Gastrocnemius medialis (tissue), 4 donors: ENCODE results near the gene ARHGAP30. TPM values are rescaled to one million over a fixed set of nuclear protein-coding genes. Genes with fewer than 3 reads are reported as not detected.
"Not testable (repeated sequence)": the region's sequence is repeated elsewhere in the genome, so short reads cannot be mapped to it uniquely, and the experiment has no call there.

ENCODE experiments used
- ATAC-seq, 2 donors: fragments of 150-250 bp; one replicate each; pipeline ENCODE4 v1.9.1; 2016
- DNase-seq, 2 donors: peaks; one replicate each; pipeline ENCODE4 v3.0.0-alpha.2; 2019
- H3K27ac ChIP-seq, 4 donors: fragments of 200-600 bp; sonication (generic); 1 replicate in 1 of 4; 2 replicates in 3 of 4; pipeline ENCODE4 v1.5.1; 2016 to 2018; ENCODE audit warnings: mild to moderate bottlenecking in 2 of 4, moderate library complexity in 1 of 4
- H3K27me3 ChIP-seq, 3 donors: fragments of 200-600 bp; sonication (generic) in 2 of 3; 1 replicate in 1 of 3; 2 replicates in 2 of 3; pipeline versions ENCODE4 v1.5.1 to v1.6.0; 2016 to 2019; ENCODE audit warnings: mild to moderate bottlenecking in 1 of 3, moderate library complexity in 1 of 3
- H3K36me3 ChIP-seq, 2 donors: fragments of 200-600 bp; sonication (generic) in 1 of 2; one replicate each; pipeline ENCODE4 v1.5.1; 2017 to 2018
- H3K4me1 ChIP-seq, 2 donors: fragments of 200-600 bp; sonication (generic) in 1 of 2; one replicate each; pipeline ENCODE4 v1.5.1; 2016 to 2017; ENCODE audit warnings: mild to moderate bottlenecking in 2 of 2
- H3K4me3 ChIP-seq, 4 donors: fragments of 200-600 bp; sonication (generic) in 3 of 4; 1 replicate in 1 of 4; 2 replicates in 3 of 4; pipeline ENCODE4 v1.5.1; 2016 to 2019; ENCODE audit warnings: mild to moderate bottlenecking in 2 of 4
- H3K9me3 ChIP-seq, 3 donors: fragments of 200-600 bp; sonication (generic) in 2 of 3; 1 replicate in 1 of 3; 2 replicates in 2 of 3; pipeline ENCODE4 v1.5.1; 2016 to 2019
- POLR2A ChIP-seq, 2 donors: fragments of 450-650 bp; IDR thresholded peaks; one replicate each; pipeline ENCODE4 v1.6.1; 2017; ENCODE audit warnings: antibody characterized with exemption in 2 of 2, mild to moderate bottlenecking in 2 of 2, moderate library complexity in 2 of 2
- in situ Hi-C, 4 donors: fragments of 200-750 bp; cut with MboI; loops; one replicate each; pipeline versions ENCODE4 v1.15.0 to v1.8.0; 2017; ENCODE audit warnings: low sequenced_read_pairs in 4 of 4
- intact Hi-C: fragments of 100-400 bp; cut with DNase I; formaldehyde crosslinking; loops from one replicate; pipeline ENCODE4 v1.15.1; 2023; ENCODE audit warnings: low total_unique reads
- total RNA-seq, 4 donors: library from RNA; depleted of rRNA; stranded (reverse); fragments of >200 nt; gene quantifications; one replicate each; pipeline versions ENCODE4 v1.1.0 to v1.2.3, GENCODE V29; 2016
- TF ChIP-seq, protein P1 (sequence below), 5 experiments: fragments of 450-650 bp in 3 of 5; fragments of 200-600 bp in 2 of 5; sonication (generic) in 2 of 5; IDR thresholded peaks in 4 of 5; conservative IDR thresholded peaks in 1 of 5; 1 replicate in 4 of 5; 2 replicates in 1 of 5; pipeline ENCODE4 v1.5.1; 2016 to 2019; ENCODE audit warnings: antibody characterized with exemption in 5 of 5, mild to moderate bottlenecking in 3 of 5, moderate library complexity in 3 of 5

The ARHGAP30 gene
- total RNA-seq, 4 donors from 2014 or later: 0.61 to 1.6 (median 1.0) TPM

DNA sequence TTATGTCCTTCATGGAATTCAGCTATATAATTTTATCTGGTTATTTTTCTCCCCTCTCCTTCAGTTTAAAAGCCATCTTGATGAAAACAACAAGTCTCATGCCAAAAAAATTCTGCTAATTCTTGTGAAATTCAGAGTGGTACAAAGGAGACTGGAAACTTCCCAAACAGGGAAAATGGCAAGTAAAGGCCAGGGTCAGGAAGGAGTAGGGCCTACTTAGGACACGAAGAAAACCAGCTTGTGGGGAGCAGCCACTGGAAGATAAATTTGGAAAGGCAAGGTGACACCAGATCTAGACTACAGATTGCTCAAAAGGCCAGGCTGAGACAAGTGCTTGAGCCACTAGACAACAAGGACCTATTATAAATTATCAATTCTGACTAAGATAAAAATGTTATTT is 37.3 kb downstream of the ARHGAP30 start:
- H3K27ac ChIP-seq: no peak overlapping the region
- ATAC-seq (no peak), DNase-seq (no peak)
- H3K27me3 ChIP-seq: no peaks in the 10 kb centered on the region
- in situ Hi-C loops (no loop called here), intact Hi-C loops (no loop called here)
- H3K9me3 ChIP-seq: no peaks in the 10 kb centered on the region
- H3K36me3 ChIP-seq: no peaks in the 10 kb centered on the region
- H3K4me1 ChIP-seq: no peaks in the 10 kb centered on the region
- H3K4me3 ChIP-seq: no peak overlapping the region
- no peak for TF ChIP-seq POLR2A (IDR thresholded peaks at IDR 0.05)
- TF ChIP-seq, protein P1, sequence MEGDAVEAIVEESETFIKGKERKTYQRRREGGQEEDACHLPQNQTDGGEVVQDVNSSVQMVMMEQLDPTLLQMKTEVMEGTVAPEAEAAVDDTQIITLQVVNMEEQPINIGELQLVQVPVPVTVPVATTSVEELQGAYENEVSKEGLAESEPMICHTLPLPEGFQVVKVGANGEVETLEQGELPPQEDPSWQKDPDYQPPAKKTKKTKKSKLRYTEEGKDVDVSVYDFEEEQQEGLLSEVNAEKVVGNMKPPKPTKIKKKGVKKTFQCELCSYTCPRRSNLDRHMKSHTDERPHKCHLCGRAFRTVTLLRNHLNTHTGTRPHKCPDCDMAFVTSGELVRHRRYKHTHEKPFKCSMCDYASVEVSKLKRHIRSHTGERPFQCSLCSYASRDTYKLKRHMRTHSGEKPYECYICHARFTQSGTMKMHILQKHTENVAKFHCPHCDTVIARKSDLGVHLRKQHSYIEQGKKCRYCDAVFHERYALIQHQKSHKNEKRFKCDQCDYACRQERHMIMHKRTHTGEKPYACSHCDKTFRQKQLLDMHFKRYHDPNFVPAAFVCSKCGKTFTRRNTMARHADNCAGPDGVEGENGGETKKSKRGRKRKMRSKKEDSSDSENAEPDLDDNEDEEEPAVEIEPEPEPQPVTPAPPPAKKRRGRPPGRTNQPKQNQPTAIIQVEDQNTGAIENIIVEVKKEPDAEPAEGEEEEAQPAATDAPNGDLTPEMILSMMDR (IDR thresholded peaks at IDR 0.05 in 4 of 5, conservative IDR thresholded peaks at IDR 0.05 in 1 of 5): no peak

DNA sequence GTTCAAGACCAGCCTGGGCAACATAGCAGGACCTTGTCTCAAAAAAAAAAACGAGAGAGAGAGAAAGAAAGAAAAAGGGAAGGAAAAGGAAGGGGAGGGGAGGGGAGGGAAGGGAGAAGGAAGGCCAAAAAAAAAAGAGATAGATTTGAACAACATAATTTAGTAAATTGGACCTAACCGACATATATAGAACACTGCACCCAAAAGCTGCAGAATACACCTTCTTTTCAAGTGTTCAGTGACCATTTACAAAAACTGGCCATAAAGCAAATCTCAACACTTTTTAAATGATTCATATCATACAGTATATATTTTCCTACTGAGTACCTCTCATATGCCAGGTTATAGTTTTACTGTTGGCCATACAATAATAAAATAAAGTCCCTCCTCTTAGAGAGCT is 37.8 kb downstream of the ARHGAP30 start:
- Histone ChIP-seq H3K27ac (no peak overlapping the region), H3K27me3 (no peaks in the 10 kb centered on the region), H3K4me3 (no peak overlapping the region), H3K9me3 (no peaks in the 10 kb centered on the region), H3K4me1 (no peaks in the 10 kb centered on the region), H3K36me3 (no peaks in the 10 kb centered on the region)
- intact Hi-C loops: no loop called here
- ATAC-seq: no peak
- DNase-seq: no peak
- TF ChIP-seq, protein P1 (IDR thresholded peaks at IDR 0.05 in 4 of 5, conservative IDR thresholded peaks at IDR 0.05 in 1 of 5): no peak
- TF ChIP-seq POLR2A (IDR thresholded peaks at IDR 0.05): no peak
- in situ Hi-C loops: no loop called here

DNA sequence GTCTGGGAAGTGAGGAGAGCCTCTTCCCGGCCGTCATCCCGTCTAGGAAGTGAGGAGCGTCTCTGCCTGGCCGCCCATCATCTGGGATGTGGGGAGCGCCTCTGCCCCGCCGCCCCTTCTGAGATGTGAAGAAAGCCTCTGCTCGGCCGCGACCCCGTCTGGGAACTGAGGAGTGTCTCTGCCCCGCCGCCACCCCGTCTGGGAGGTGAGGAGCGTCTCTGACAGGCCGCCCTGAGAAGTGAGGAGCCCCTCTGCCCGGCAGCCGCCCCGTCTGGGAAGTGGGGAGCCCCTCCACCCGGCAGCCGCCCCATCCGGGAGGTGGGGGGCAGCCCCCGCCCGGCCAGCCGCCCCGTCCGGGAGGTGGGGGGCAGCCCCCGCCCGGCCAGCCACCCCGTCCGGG is 40.2 kb downstream of the ARHGAP30 start:
- intact Hi-C loops, H3K4me3 ChIP-seq, H3K36me3 ChIP-seq, H3K9me3 ChIP-seq, H3K27me3 ChIP-seq, in situ Hi-C loops, H3K4me1 ChIP-seq, H3K27ac ChIP-seq, DNase-seq, ATAC-seq: not testable (repeated sequence)

DNA sequence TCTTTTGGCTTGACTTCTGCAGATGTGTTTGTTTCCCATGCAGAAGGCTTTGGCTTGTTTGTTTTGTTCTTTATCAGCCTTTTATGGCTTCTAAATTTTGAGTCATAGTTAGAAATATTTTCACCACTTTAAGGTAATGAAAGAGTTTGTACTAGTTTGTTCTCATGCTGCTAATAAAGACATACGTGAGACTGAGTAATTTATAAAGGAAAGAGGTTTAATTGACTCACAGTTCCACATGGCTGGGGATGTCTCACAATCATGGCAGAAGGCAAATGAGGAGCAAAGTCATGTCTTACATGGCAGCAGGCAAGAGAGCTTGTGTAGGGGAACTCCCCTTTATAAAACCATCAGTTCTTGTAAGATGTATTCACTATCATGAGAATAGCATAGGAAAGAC is 42.7 kb downstream of the ARHGAP30 start:
- H3K27ac ChIP-seq, H3K36me3 ChIP-seq, H3K4me1 ChIP-seq, in situ Hi-C loops, H3K27me3 ChIP-seq, DNase-seq, intact Hi-C loops, ATAC-seq, H3K4me3 ChIP-seq, H3K9me3 ChIP-seq: not testable (repeated sequence)

DNA sequence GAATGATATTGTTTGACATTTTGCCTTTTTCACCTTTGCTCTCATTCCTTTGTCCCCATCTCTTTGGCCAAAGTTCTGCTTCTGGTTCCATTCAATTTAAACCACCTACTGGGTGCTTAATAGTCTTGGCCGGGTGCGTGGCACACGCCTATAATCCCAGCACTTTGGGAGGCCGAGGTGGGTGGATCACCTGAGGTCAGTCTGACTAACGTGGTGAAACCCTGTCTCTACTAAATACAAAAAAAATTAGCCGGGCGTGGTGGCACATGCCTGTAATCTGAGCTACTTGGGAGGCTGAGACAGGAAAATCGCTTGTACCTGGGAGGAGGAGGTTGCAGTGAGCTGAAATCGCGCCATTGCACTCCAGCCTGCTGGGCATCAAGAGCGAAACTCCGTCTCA is 47.3 kb downstream of the ARHGAP30 start:
- intact Hi-C loops, DNase-seq, H3K9me3 ChIP-seq, H3K4me3 ChIP-seq, in situ Hi-C loops, ATAC-seq, H3K27ac ChIP-seq, H3K36me3 ChIP-seq: not testable (repeated sequence)
- H3K27me3 ChIP-seq: peaks cover 0 to 33% (median 8%) of the 10 kb centered on the region in 3 donors
- peaks cover 0 to 12% of the 10 kb centered on the region in 2 donors for H3K4me1 ChIP-seq

DNA sequence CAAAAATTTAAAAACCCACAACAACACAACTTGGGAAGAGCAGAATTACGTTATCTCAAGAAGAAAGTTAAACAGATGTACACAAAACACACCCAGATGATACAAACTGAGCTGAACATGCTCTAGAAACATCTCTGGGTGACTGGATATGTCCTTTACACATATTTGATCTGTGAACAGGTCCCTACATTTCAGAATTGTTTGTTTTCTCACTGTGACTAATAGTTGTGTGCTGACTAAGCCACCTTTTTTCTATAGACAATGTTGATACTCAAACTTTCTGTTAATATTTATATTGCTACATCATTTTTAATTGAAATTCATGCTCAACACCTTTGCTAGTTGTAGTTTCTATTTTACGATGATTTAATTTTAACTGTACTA is 47.7 kb downstream of the ARHGAP30 start:
- in situ Hi-C loops: no loop called here
- ATAC-seq: no peak

More for the DNA sequence above, 47.7 kb downstream of the ARHGAP30 start:
- Histone ChIP-seq H3K27ac (no peak overlapping the region), H3K9me3 (no peaks in the 10 kb centered on the region), H3K36me3 (no peaks in the 10 kb centered on the region), H3K4me1 (peaks cover 0 to 12% of the 10 kb centered on the region in 2 donors), H3K27me3 (peaks cover 0 to 33% (median 8%) of the 10 kb centered on the region in 3 donors), H3K4me3 (peak overlapping the region in 1 of 4 donors; percentile 70)
- DNase-seq: no peak
- intact Hi-C loops: no loop called here
- no peak for TF ChIP-seq POLR2A (IDR thresholded peaks at IDR 0.05)
- TF ChIP-seq, protein P1 (IDR thresholded peaks at IDR 0.05 in 4 of 5, conservative IDR thresholded peaks at IDR 0.05 in 1 of 5): no peak
